ENCODE results near the gene SLC38A8.

DNA sequence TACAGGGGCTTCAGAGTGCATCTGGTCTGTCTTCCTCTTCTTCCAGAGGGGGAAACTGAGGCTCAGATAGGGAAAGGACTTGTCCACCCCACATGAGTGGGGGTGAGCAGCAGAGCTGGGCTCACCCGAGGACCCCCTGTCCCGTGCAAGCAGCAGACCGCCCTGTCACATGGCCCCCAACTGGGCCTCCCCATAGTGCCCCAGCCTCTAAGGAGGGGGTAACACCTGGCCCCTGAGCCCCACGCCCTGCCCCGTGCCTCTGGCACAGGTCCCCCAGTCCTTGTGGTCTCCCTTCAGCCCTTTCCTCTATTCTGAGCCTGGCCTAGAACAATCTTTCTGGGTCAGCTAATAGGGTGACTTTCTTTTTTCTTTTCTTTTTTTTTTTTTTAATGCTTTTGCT, 81.0 kb downstream of the SLC38A8 start:
- TF ChIP-seq, protein P1, sequence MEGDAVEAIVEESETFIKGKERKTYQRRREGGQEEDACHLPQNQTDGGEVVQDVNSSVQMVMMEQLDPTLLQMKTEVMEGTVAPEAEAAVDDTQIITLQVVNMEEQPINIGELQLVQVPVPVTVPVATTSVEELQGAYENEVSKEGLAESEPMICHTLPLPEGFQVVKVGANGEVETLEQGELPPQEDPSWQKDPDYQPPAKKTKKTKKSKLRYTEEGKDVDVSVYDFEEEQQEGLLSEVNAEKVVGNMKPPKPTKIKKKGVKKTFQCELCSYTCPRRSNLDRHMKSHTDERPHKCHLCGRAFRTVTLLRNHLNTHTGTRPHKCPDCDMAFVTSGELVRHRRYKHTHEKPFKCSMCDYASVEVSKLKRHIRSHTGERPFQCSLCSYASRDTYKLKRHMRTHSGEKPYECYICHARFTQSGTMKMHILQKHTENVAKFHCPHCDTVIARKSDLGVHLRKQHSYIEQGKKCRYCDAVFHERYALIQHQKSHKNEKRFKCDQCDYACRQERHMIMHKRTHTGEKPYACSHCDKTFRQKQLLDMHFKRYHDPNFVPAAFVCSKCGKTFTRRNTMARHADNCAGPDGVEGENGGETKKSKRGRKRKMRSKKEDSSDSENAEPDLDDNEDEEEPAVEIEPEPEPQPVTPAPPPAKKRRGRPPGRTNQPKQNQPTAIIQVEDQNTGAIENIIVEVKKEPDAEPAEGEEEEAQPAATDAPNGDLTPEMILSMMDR (conservative IDR thresholded peaks at IDR 0.05; ENCODE audit: low read length): no peak
- no peak for TF ChIP-seq EZH2phosphoT487 (IDR thresholded peaks at IDR 0.05; ENCODE audit: borderline replicate concordance, low read depth, low read length)

Measured in OCI-LY7 (cell line).